ENCODE results near the gene AUP1.
"Not testable (repeated sequence)": the region's sequence is repeated elsewhere in the genome, so short reads cannot be mapped to it uniquely, and the experiment has no call there.

DNA sequence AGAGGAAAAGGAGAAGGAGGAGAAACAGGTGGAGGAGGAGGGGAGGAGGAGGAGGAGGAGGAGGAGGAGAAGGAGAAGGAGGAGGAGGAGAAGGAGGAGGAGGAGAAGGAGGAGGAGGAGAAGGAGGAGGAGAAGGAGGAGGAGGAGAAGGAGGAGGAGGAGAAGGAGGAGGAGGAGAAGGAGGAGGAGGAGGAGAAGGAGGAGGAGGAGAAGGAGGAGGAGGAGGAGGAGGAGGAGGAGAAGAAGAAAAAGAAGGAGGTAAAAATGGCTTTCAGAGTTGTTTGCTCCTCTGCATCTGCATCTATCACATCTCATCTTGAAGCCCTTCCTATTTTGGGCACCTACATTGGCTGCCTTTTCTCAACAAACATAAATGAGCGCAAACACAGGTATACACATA lies 31.5 kb upstream of the AUP1 start:
- TF ChIP-seq POLR2AphosphoS5, POLR2A (IDR thresholded peaks at IDR 0.05): not testable (repeated sequence)
- TF ChIP-seq, protein P1, sequence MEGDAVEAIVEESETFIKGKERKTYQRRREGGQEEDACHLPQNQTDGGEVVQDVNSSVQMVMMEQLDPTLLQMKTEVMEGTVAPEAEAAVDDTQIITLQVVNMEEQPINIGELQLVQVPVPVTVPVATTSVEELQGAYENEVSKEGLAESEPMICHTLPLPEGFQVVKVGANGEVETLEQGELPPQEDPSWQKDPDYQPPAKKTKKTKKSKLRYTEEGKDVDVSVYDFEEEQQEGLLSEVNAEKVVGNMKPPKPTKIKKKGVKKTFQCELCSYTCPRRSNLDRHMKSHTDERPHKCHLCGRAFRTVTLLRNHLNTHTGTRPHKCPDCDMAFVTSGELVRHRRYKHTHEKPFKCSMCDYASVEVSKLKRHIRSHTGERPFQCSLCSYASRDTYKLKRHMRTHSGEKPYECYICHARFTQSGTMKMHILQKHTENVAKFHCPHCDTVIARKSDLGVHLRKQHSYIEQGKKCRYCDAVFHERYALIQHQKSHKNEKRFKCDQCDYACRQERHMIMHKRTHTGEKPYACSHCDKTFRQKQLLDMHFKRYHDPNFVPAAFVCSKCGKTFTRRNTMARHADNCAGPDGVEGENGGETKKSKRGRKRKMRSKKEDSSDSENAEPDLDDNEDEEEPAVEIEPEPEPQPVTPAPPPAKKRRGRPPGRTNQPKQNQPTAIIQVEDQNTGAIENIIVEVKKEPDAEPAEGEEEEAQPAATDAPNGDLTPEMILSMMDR (IDR thresholded peaks at IDR 0.05), result not testable (repeated sequence)

Measured in breast epithelium (tissue), 3 donors.